NB4 (cell line): ENCODE data around the gene MYO9B.

ENCODE experiments used
- DNase-seq: peaks from one replicate; pipeline ENCODE4 v3.0.0; 2010; ENCODE audit warnings: low read depth
- H3K4me3 ChIP-seq: one replicate; pipeline ENCODE4 v1.5.1; 2011; ENCODE audit warnings: mild to moderate bottlenecking, low read depth, low read length, moderate library complexity
- MYC ChIP-seq: IDR thresholded peaks from 2 replicates; pipeline ENCODE4 v1.6.1; 2011; ENCODE audit warnings: low read depth, low read length
- POLR2A ChIP-seq: IDR thresholded peaks from 2 replicates; pipeline ENCODE4 v1.6.1; 2011; ENCODE audit warnings: mild to moderate bottlenecking; ENCODE audit not compliant: insufficient read length; ENCODE audit errors: extremely low read depth
- TF ChIP-seq, protein P1 (sequence below): IDR thresholded peaks from 2 replicates; pipeline ENCODE4 v1.6.1; 2011; ENCODE audit warnings: low read depth, low read length
- TF ChIP-seq, protein P2 (sequence below): IDR thresholded peaks from one replicate; pipeline ENCODE4 v1.5.1; 2012; ENCODE audit warnings: low read depth, low read length

Gene MYO9B

DNA sequence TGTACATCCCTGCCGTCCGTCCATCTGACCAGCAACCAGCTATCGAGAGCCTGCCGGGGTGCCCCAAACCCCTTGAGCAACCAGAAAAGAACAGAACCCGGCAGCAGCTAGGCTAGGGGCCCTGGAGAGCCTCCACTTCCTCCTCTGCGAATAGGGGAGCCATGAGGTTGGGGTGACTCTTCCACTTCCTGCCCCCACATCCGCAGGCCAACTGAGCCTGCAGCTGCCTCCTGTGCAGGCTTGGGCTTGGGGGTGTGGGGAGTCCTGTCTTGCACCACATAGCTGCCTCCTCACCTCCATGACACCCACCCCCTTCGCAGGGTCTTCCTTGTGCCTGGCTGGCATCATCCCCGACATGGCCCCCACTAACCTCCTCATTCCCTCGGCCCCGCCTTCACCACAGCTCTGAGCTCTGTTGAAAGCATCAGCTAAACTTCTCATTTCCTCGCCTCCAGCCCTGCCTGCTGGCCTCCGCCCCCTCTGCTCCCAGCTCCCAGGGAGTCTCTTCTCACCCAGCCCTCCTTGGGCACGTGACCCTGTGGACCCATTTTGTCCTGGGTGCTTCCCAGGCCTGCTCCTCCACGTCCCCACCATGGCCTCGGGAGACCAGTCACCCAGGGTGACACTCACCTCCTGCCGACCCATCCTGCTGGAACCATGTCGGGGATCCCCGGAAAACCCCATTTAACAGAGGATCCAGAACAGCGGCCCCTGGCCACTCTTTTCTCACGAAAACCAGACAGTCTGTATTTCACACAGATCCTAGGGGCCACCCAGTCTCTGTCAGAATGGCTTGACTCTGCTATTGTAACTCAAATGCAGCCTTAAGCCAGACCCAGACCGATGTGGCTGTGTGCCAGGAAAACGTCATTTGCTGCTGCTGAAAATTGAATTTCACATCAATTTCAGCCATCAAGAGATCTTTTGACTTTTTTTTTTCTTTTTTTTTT is 50.4 kb downstream of the MYO9B start:
- peak; percentile 91 for DNase-seq
- peak overlapping the region; percentile 37 for H3K4me3 ChIP-seq
- TF ChIP-seq, protein P1, sequence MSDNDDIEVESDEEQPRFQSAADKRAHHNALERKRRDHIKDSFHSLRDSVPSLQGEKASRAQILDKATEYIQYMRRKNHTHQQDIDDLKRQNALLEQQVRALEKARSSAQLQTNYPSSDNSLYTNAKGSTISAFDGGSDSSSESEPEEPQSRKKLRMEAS, result peak; percentile 69
- peak; percentile 33 for TF ChIP-seq POLR2A
- TF ChIP-seq, protein P2, sequence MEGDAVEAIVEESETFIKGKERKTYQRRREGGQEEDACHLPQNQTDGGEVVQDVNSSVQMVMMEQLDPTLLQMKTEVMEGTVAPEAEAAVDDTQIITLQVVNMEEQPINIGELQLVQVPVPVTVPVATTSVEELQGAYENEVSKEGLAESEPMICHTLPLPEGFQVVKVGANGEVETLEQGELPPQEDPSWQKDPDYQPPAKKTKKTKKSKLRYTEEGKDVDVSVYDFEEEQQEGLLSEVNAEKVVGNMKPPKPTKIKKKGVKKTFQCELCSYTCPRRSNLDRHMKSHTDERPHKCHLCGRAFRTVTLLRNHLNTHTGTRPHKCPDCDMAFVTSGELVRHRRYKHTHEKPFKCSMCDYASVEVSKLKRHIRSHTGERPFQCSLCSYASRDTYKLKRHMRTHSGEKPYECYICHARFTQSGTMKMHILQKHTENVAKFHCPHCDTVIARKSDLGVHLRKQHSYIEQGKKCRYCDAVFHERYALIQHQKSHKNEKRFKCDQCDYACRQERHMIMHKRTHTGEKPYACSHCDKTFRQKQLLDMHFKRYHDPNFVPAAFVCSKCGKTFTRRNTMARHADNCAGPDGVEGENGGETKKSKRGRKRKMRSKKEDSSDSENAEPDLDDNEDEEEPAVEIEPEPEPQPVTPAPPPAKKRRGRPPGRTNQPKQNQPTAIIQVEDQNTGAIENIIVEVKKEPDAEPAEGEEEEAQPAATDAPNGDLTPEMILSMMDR, result no peak
- peak; percentile 68 for TF ChIP-seq MYC

DNA sequence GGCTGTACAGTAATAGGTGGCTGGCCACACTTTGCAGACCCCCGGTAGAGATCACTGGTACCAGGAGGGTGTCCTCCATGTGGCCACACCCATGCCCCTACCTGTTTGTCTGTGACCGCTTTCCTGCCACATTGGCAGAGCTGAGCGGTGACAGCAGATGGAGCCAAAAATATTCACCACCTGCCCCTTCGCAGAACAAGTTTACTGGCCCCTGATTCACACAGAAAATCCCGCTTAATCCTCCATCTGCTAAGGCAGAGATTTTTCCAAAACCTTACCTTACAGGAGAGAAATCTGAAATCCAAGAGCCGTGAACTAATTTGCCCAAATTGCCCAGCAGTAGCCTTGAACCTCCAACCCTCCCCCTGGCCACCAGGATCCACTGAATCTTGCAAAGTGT is 52.1 kb downstream of the MYO9B start:
- DNase-seq, result no peak
- no peak overlapping the region for H3K4me3 ChIP-seq
- TF ChIP-seq, protein P1, result no peak
- TF ChIP-seq, protein P2, result no peak
- no peak for TF ChIP-seq MYC
- TF ChIP-seq POLR2A, result no peak

DNA sequence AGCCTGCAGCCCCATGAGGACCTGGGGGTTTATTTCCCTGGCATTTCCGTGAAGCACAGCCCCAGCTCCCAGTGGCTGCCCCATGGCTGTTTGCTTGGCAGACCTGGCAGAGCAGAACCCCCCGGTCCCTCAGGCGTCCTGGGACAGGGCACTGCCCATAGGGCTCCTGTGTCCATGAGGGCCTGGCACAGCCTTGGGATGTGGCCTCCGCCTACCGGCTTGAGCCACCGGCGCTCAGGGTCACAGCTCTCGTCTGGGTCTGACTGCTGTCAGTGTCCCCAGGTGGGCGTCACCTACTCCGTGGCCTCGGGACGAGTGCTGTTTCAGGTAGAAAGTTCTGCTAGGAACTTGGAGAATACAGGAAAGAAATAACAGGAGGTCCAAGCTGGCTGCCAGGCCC is 52.8 kb downstream of the MYO9B start:
- no peak overlapping the region for H3K4me3 ChIP-seq
- no peak for DNase-seq
- TF ChIP-seq, protein P1, result no peak
- TF ChIP-seq, protein P2, result no peak
- no peak for TF ChIP-seq MYC
- no peak for TF ChIP-seq POLR2A

DNA sequence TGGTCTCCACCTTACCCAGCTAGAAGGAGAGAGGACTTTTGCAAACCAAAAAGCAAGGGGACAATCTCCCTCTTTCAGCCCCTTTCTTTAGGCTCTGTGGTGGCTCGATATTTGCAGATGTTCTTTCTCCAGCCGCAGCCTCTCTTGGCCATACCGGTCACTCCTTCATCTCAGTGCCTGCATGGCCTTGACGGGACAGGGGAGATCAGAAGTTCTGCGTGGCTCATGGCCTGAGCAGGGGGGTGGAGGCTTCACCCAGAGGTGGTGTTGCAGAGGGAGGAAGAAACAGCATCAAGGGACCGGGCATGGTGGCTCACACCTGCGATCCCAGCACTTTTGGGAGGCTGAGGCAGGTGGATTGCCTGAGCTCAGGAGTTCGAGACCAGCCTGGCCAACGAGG is 53.2 kb downstream of the MYO9B start:
- H3K4me3 ChIP-seq, result no peak overlapping the region
- TF ChIP-seq POLR2A (no peak), MYC (no peak)
- TF ChIP-seq, protein P1, result no peak
- TF ChIP-seq, protein P2, result no peak
- DNase-seq, result no peak

DNA sequence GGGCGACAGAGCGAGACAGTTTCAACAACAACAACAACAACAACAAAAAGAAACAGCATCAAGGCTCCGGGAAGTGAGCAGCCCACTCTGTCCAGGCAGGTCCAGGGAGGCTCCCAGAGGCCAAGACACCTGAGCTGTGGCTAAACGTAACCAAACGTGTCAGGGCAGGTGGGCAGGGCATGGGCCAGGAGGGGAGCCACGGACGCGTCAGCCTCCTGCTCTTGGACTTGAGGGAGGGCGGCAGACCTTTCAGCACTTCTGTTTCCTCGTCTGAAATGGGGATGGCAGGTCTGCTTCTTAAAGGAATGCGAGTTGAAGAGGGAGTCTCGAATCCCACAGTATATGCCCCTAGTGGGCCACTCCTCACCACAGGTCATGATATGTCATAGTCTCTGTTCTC is 53.8 kb downstream of the MYO9B start:
- no peak for DNase-seq
- TF ChIP-seq MYC (no peak), POLR2A (no peak)
- TF ChIP-seq, protein P1, result no peak
- TF ChIP-seq, protein P2, result no peak

More for the DNA sequence above, 53.8 kb downstream of the MYO9B start:
- H3K4me3 ChIP-seq, result no peak overlapping the region
